HL-60 (cell line): ENCODE results near the gene IRAK1.

Experiments used
- POLR2AphosphoS5 ChIP-seq: IDR thresholded peaks from 2 replicates; pipeline ENCODE4 v1.6.1; 2012; ENCODE audit warnings: low read depth
- TF ChIP-seq, protein P1 (sequence below): IDR thresholded peaks from one replicate; pipeline ENCODE4 v1.5.1; 2011; ENCODE audit warnings: low read length, control low read depth, inconsistent platforms; ENCODE audit not compliant: insufficient read depth

DNA sequence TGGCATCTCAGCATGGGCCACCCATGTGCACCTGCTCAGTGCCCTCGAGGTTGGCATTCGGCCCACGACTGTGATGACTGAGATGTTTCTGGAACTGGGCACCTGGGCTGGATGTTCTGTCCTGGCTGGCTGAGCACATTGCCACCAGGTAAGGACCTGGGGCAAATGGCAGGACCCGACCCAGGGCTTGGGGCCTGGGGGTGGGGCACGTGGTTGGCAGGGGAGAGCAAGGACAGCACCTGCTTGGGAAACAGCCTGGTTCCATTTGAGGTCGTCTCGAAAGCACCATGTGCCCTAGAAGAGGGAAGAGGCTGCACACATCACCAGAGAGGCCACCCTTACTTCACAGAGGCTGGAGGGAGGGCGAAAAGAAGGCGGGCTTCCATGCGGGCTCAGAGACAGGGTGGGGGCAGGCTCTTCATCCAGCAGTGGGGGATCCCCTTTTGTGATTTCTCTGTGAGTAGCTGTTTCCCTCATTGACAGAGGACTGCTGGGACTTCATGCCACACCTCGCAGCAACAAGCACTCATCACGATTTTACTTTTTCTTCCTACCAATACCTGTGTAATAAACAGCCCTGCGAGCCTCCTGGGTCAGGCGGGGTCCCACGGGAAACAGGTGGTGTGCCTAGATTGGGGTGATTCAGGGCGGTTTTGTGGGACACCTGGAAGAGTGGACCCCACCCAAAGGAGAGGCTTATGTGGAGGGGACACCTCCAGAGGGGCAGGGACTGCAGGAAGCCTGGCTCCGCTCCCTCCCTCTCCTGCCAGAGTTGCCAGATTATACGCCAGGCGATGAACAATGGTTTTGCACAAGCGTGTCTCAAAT is 35.1 kb downstream of the IRAK1 start:
- TF ChIP-seq, protein P1, sequence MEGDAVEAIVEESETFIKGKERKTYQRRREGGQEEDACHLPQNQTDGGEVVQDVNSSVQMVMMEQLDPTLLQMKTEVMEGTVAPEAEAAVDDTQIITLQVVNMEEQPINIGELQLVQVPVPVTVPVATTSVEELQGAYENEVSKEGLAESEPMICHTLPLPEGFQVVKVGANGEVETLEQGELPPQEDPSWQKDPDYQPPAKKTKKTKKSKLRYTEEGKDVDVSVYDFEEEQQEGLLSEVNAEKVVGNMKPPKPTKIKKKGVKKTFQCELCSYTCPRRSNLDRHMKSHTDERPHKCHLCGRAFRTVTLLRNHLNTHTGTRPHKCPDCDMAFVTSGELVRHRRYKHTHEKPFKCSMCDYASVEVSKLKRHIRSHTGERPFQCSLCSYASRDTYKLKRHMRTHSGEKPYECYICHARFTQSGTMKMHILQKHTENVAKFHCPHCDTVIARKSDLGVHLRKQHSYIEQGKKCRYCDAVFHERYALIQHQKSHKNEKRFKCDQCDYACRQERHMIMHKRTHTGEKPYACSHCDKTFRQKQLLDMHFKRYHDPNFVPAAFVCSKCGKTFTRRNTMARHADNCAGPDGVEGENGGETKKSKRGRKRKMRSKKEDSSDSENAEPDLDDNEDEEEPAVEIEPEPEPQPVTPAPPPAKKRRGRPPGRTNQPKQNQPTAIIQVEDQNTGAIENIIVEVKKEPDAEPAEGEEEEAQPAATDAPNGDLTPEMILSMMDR, result no peak
- TF ChIP-seq POLR2AphosphoS5, result 0 out of 2 replicates have a peak, but pooled peaks have one; percentile 24
